Activated naive CD8-positive, alpha-beta T cell treated with anti-CD3 and anti-CD28 coated beads, Interleukin-2, amount 50 U/mL, for 24 hours (primary cell): ENCODE results near the gene SMPD2.

ENCODE experiments used
- ATAC-seq: fragments of 150-1000 bp; cut with Tn5 transposase; one replicate; pipeline ENCODE4 v1.10.0; 2021
- DNase-seq: peaks from one replicate; pipeline ENCODE4 v3.0.0; 2021
- H3K27ac Mint-ChIP-seq: one replicate; pipeline ENCODE4 v1.8.0; 2021; ENCODE audit warnings: mild to moderate bottlenecking, mixed read lengths
- H3K27me3 Mint-ChIP-seq: one replicate; pipeline ENCODE4 v1.8.0; 2021; ENCODE audit warnings: mixed read lengths
- H3K36me3 Mint-ChIP-seq: one replicate; pipeline ENCODE4 v1.8.0; 2021; ENCODE audit warnings: low read depth, mixed read lengths
- H3K4me1 Mint-ChIP-seq: one replicate; pipeline ENCODE4 v1.8.0; 2021; ENCODE audit warnings: mixed read lengths
- H3K4me3 Mint-ChIP-seq: one replicate; pipeline ENCODE4 v1.8.0; 2021; ENCODE audit warnings: mild to moderate bottlenecking, moderate library complexity, mixed read lengths
- H3K9me3 Mint-ChIP-seq: one replicate; pipeline ENCODE4 v1.8.0; 2021; ENCODE audit warnings: mixed read lengths

Gene SMPD2

GRCh38 chr6:109440331-109441068 lies at the start of gene SMPD2, which contains the start of gene PPIL6:
Gene SMPD2, plus strand, starts transcription at chr6:109440724. Its CDS starts 398 bp downstream, at chr6:109441122.
Gene PPIL6, minus strand, starts transcription at chr6:109440628. Its CDS starts 38 bp downstream, at chr6:109440590.
- ATAC-seq (peak; percentile 84), DNase-seq (peak; percentile 83)
- Mint-ChIP-seq H3K27me3 (no peaks in the 10 kb centered on the region), H3K4me3 (peak within 1 kb of the TSS; percentile 89), H3K4me1 (peaks cover 25% of the 10 kb centered on the region), H3K36me3 (peaks cover 11% of the 10 kb centered on the region), H3K9me3 (no peaks in the 10 kb centered on the region), H3K27ac (peak within 1 kb of the TSS; percentile 90)

- Mint-ChIP-seq H3K27me3 (no peaks in the 10 kb centered on the region), H3K4me1 (peaks cover 16% of the 10 kb centered on the region), H3K27ac (no peak overlapping the region), H3K36me3 (no peaks in the 10 kb centered on the region), H3K4me3 (no peak overlapping the region), H3K9me3 (no peaks in the 10 kb centered on the region)
- ATAC-seq, result no peak
- no peak for DNase-seq
Observed at GRCh38 chr6:109393157-109393885, 47.2 kb upstream of the SMPD2 start.

GRCh38 chr6:109393886-109394281 lies 46.6 kb upstream of the SMPD2 start:
- ATAC-seq (no peak), DNase-seq (no peak)

GRCh38 chr6:109396046-109396718 lies 44.3 kb upstream of the SMPD2 start:
- Mint-ChIP-seq H3K27ac (no peak overlapping the region), H3K36me3 (no peaks in the 10 kb centered on the region), H3K4me3 (no peak overlapping the region), H3K9me3 (no peaks in the 10 kb centered on the region), H3K27me3 (no peaks in the 10 kb centered on the region), H3K4me1 (peaks cover 9% of the 10 kb centered on the region)
- DNase-seq, result no peak
- no peak for ATAC-seq

More at GRCh38 chr6:109393886-109394281, 46.6 kb upstream of the SMPD2 start:
- H3K36me3 Mint-ChIP-seq, result no peaks in the 10 kb centered on the region
- H3K27me3 Mint-ChIP-seq, result no peaks in the 10 kb centered on the region
- no peak overlapping the region for H3K4me3 Mint-ChIP-seq
- H3K27ac Mint-ChIP-seq, result no peak overlapping the region
- peaks cover 16% of the 10 kb centered on the region for H3K4me1 Mint-ChIP-seq
- H3K9me3 Mint-ChIP-seq, result no peaks in the 10 kb centered on the region

- Mint-ChIP-seq H3K36me3 (no peaks in the 10 kb centered on the region), H3K4me3 (no peak overlapping the region), H3K27me3 (no peaks in the 10 kb centered on the region), H3K9me3 (no peaks in the 10 kb centered on the region), H3K27ac (no peak overlapping the region), H3K4me1 (peaks cover 5% of the 10 kb centered on the region)
- ATAC-seq (no peak), DNase-seq (no peak)
Observed at GRCh38 chr6:109397020-109397419, 43.5 kb upstream of the SMPD2 start.

GRCh38 chr6:109406196-109406595 lies 34.3 kb upstream of the SMPD2 start:
- no peaks in the 10 kb centered on the region for H3K4me1 Mint-ChIP-seq
- peaks cover 2% of the 10 kb centered on the region for H3K27me3 Mint-ChIP-seq
- DNase-seq, result no peak
- no peak overlapping the region for H3K27ac Mint-ChIP-seq
- H3K36me3 Mint-ChIP-seq, result no peaks in the 10 kb centered on the region
- no peaks in the 10 kb centered on the region for H3K9me3 Mint-ChIP-seq
- H3K4me3 Mint-ChIP-seq, result no peak overlapping the region
- ATAC-seq, result no peak

- no peaks in the 10 kb centered on the region for H3K36me3 Mint-ChIP-seq
- no peak overlapping the region for H3K27ac Mint-ChIP-seq
- no peaks in the 10 kb centered on the region for H3K9me3 Mint-ChIP-seq
- H3K4me1 Mint-ChIP-seq, result no peaks in the 10 kb centered on the region
- DNase-seq (no peak), ATAC-seq (no peak)
- H3K4me3 Mint-ChIP-seq, result no peak overlapping the region
- H3K27me3 Mint-ChIP-seq, result peaks cover 2% of the 10 kb centered on the region
Observed at GRCh38 chr6:109411034-109411433, 29.5 kb upstream of the SMPD2 start.

GRCh38 chr6:109417646-109418045 lies 22.9 kb upstream of the SMPD2 start:
- no peak overlapping the region for H3K27ac Mint-ChIP-seq

GRCh38 chr6:109420751-109421150 lies 19.8 kb upstream of the SMPD2 start:
- no peak for ATAC-seq
- no peak for DNase-seq
- Mint-ChIP-seq H3K27me3 (no peaks in the 10 kb centered on the region), H3K4me3 (no peak overlapping the region), H3K4me1 (peaks cover 3% of the 10 kb centered on the region), H3K27ac (no peak overlapping the region), H3K9me3 (no peaks in the 10 kb centered on the region), H3K36me3 (no peaks in the 10 kb centered on the region)

More at GRCh38 chr6:109417646-109418045, 22.9 kb upstream of the SMPD2 start:
- Mint-ChIP-seq H3K9me3 (no peaks in the 10 kb centered on the region), H3K4me1 (no peaks in the 10 kb centered on the region), H3K36me3 (no peaks in the 10 kb centered on the region), H3K27me3 (no peaks in the 10 kb centered on the region), H3K4me3 (no peak overlapping the region)
- ATAC-seq, result no peak
- no peak for DNase-seq

GRCh38 chr6:109421184-109421583 lies 19.3 kb upstream of the SMPD2 start:
- H3K27me3 Mint-ChIP-seq, result no peaks in the 10 kb centered on the region
- H3K27ac Mint-ChIP-seq, result no peak overlapping the region
- H3K4me3 Mint-ChIP-seq, result no peak overlapping the region
- peaks cover 7% of the 10 kb centered on the region for H3K4me1 Mint-ChIP-seq
- no peaks in the 10 kb centered on the region for H3K36me3 Mint-ChIP-seq
- DNase-seq (no peak), ATAC-seq (no peak)
- no peaks in the 10 kb centered on the region for H3K9me3 Mint-ChIP-seq

GRCh38 chr6:109424946-109425345 lies 15.6 kb upstream of the SMPD2 start:
- Mint-ChIP-seq H3K27ac (no peak overlapping the region), H3K36me3 (no peaks in the 10 kb centered on the region), H3K9me3 (no peaks in the 10 kb centered on the region), H3K4me3 (no peak overlapping the region), H3K27me3 (no peaks in the 10 kb centered on the region), H3K4me1 (peaks cover 8% of the 10 kb centered on the region)
- DNase-seq, result no peak
- ATAC-seq, result no peak

- H3K9me3 Mint-ChIP-seq, result no peaks in the 10 kb centered on the region
- no peak overlapping the region for H3K27ac Mint-ChIP-seq
- DNase-seq (no peak), ATAC-seq (no peak)
- H3K27me3 Mint-ChIP-seq, result no peaks in the 10 kb centered on the region
- peaks cover 8% of the 10 kb centered on the region for H3K4me1 Mint-ChIP-seq
- H3K36me3 Mint-ChIP-seq, result no peaks in the 10 kb centered on the region
- H3K4me3 Mint-ChIP-seq, result no peak overlapping the region
Observed at GRCh38 chr6:109428889-109429477, 11.5 kb upstream of the SMPD2 start.

- H3K27ac Mint-ChIP-seq, result no peak overlapping the region
- no peaks in the 10 kb centered on the region for H3K36me3 Mint-ChIP-seq
- DNase-seq (no peak), ATAC-seq (no peak)
- H3K4me3 Mint-ChIP-seq, result no peak overlapping the region
- H3K27me3 Mint-ChIP-seq, result no peaks in the 10 kb centered on the region
- H3K4me1 Mint-ChIP-seq, result peaks cover 8% of the 10 kb centered on the region
- H3K9me3 Mint-ChIP-seq, result no peaks in the 10 kb centered on the region
Observed at GRCh38 chr6:109429496-109429895, 11.0 kb upstream of the SMPD2 start.

GRCh38 chr6:109434456-109434855 lies 6.1 kb upstream of the SMPD2 start:
- H3K36me3 Mint-ChIP-seq, result no peaks in the 10 kb centered on the region
- no peak for DNase-seq
- no peak for ATAC-seq

More at GRCh38 chr6:109434456-109434855, 6.1 kb upstream of the SMPD2 start:
- Mint-ChIP-seq H3K4me1 (peaks cover under 1% of the 10 kb centered on the region), H3K27ac (no peak overlapping the region), H3K4me3 (no peak overlapping the region), H3K27me3 (no peaks in the 10 kb centered on the region), H3K9me3 (no peaks in the 10 kb centered on the region)
